OCI-LY7 (cell line): ENCODE results near the gene ESPNL. TPM values are rescaled to one million over a fixed set of nuclear protein-coding genes. Genes with fewer than 3 reads are reported as not detected.

ENCODE experiments used
- BruUV-seq: library from RNA; stranded (reverse); fragments of 400-500 nt; replicated peaks from 2 replicates; lab custom pipeline; 2021; lab: Mats Ljungman, UMichigan
- CTCF ChIA-PET: fragments of 300-600 bp; sonication (Branson Sonifier 250); formaldehyde crosslinking; loops from one replicate; lab custom pipeline; 2022; ENCODE audit warnings: antibody characterized with exemption; ENCODE audit not compliant: unreplicated experiment; lab: Charles Lee
- POLR2A ChIA-PET: fragments of 300-600 bp; sonication (Branson Sonifier 250); formaldehyde crosslinking; loops from one replicate; lab custom pipeline; 2022; ENCODE audit warnings: antibody characterized with exemption; lab: Charles Lee
- DNase-seq: peaks from one replicate; pipeline ENCODE4 v3.0.0-alpha.2; 2015; ENCODE audit warnings: low spot score
- H2AFZ ChIP-seq: fragments of 200-600 bp; sonication (generic), shearing (Covaris generic); 2 replicates; pipeline ENCODE4 v1.6.1; 2014; ENCODE audit warnings: mild to moderate bottlenecking, antibody characterized with exemption, low read length, moderate library complexity
- H3K27ac ChIP-seq: fragments of 200-600 bp; sonication (generic); 2 replicates; pipeline ENCODE4 v1.5.1; 2014; ENCODE audit warnings: mixed run types, low read depth, mild to moderate bottlenecking, moderate library complexity, low read length, inconsistent platforms; ENCODE audit not compliant: poor library complexity, severe bottlenecking
- H3K36me3 ChIP-seq: fragments of 200-600 bp; sonication (generic); 2 replicates; pipeline ENCODE4 v1.6.1; 2014; ENCODE audit warnings: mild to moderate bottlenecking, antibody characterized with exemption, low read length, moderate library complexity, mixed read lengths; ENCODE audit not compliant: insufficient read depth
- H3K4me1 ChIP-seq: fragments of 200-600 bp; sonication (generic); 2 replicates; pipeline ENCODE4 v1.5.1; 2014; ENCODE audit warnings: mild to moderate bottlenecking, low read length; ENCODE audit not compliant: insufficient read depth, poor library complexity, severe bottlenecking
- H3K4me2 ChIP-seq: fragments of 200-600 bp; sonication (generic); 2 replicates; pipeline ENCODE4 v1.6.1; 2014; ENCODE audit warnings: mild to moderate bottlenecking, low read length
- H3K4me3 ChIP-seq: fragments of 200-600 bp; sonication (generic); 2 replicates; pipeline ENCODE4 v1.5.1; 2014; ENCODE audit warnings: mild to moderate bottlenecking, low read depth, low read length; ENCODE audit not compliant: poor library complexity, severe bottlenecking
- H3K79me2 ChIP-seq: fragments of 200-600 bp; sonication (generic); 2 replicates; pipeline ENCODE4 v1.6.1; 2016; ENCODE audit warnings: low read depth, mild to moderate bottlenecking, low read length, moderate library complexity, mixed read lengths; ENCODE audit not compliant: insufficient read depth
- H3K9me2 ChIP-seq: fragments of 200-600 bp; sonication (generic); 2 replicates; pipeline ENCODE4 v1.6.1; 2016; ENCODE audit warnings: mild to moderate bottlenecking, low read length, mixed read lengths; ENCODE audit not compliant: insufficient read depth
- H3K9me3 ChIP-seq: fragments of 200-600 bp; sonication (generic); 2 replicates; pipeline ENCODE4 v1.6.1; 2014; ENCODE audit warnings: mild to moderate bottlenecking, mixed run types, low read length, mixed read lengths
- H4K20me1 ChIP-seq: fragments of 200-600 bp; sonication (generic); 2 replicates; pipeline ENCODE4 v1.6.1; 2014; ENCODE audit warnings: mild to moderate bottlenecking, antibody characterized with exemption, low read length, moderate library complexity, mixed read lengths; ENCODE audit not compliant: insufficient read depth
- CTCF ChIP-seq: fragments of 200-600 bp; sonication (generic); conservative IDR thresholded peaks from 2 replicates; pipeline ENCODE4 v1.5.1; 2014; ENCODE audit warnings: mild to moderate bottlenecking, antibody characterized with exemption, low read length, moderate library complexity, mixed read lengths
- EZH2phosphoT487 ChIP-seq: fragments of 200-600 bp; sonication (generic); IDR thresholded peaks from 2 replicates; pipeline ENCODE4 v1.6.1; 2018; ENCODE audit warnings: low read depth, borderline replicate concordance, mild to moderate bottlenecking, mixed run types, antibody characterized with exemption, low read length, moderate library complexity, mixed read lengths
- intact Hi-C: fragments of 100-400 bp; cut with micrococcal nuclease; formaldehyde crosslinking; loops from one replicate; pipeline ENCODE4 v1.10.0; 2022; ENCODE audit not compliant: unreplicated experiment
- total RNA-seq, 2 experiments: library from RNA; depleted of rRNA in 1 of 2; stranded (reverse); fragments of >200 nt in 1 of 2; shearing (Covaris generic) in 1 of 2; gene quantifications; 2 replicates each; pipeline ENCODE4 v1.2.3, GENCODE V29; 2014 to 2022

Gene ESPNL
- total RNA-seq, 2 experiments from 2014 or later = 5.0 to 7.7 TPM

- ChIA-PET POLR2A (no interaction called here), CTCF (interaction anchor here (1.5 kb wide), 1 partner anchor 101 kb away, joined by 7 read pairs; no protein-coding TSS in a partner anchor)
- no peak overlapping the region for H2AFZ ChIP-seq
- H4K20me1 ChIP-seq = no peaks in the 10 kb centered on the region
- no peak for DNase-seq
- peaks cover 21% of the 10 kb centered on the region for H3K4me1 ChIP-seq
- no peak overlapping the region for H3K4me3 ChIP-seq
- H3K79me2 ChIP-seq = no peaks in the 10 kb centered on the region
- no peak overlapping the region for H3K27ac ChIP-seq
- no peaks in the 10 kb centered on the region for H3K9me3 ChIP-seq
- no TSS peak for BruUV-seq
- no peak overlapping the region for H3K4me2 ChIP-seq
- intact Hi-C loops = loop anchor here (5.0 to 10.0 kb wide), 3 partner anchors 80 to 308 kb away; partner anchors contain the start of genes HES6, RAMP1 and UBE2F
- H3K9me2 ChIP-seq = no peaks in the 10 kb centered on the region
- TF ChIP-seq EZH2phosphoT487 (no peak), CTCF (no peak)
- no peaks in the 10 kb centered on the region for H3K36me3 ChIP-seq
Observed at GRCh38 chr2:238162251-238162845, 62.2 kb downstream of the ESPNL start.

- no peak overlapping the region for H3K4me2 ChIP-seq
- no peak overlapping the region for H3K4me3 ChIP-seq
- TF ChIP-seq CTCF = no peak
- no peak for TF ChIP-seq EZH2phosphoT487
- no peak overlapping the region for H2AFZ ChIP-seq
- intact Hi-C loops = loop anchor here (5.0 to 10.0 kb wide), 3 partner anchors 79 to 308 kb away; partner anchors contain the start of genes HES6, RAMP1 and UBE2F
- no peak for DNase-seq
- H3K9me2 ChIP-seq = no peaks in the 10 kb centered on the region
- H3K9me3 ChIP-seq = no peaks in the 10 kb centered on the region
- H3K27ac ChIP-seq = no peak overlapping the region
- no peaks in the 10 kb centered on the region for H3K79me2 ChIP-seq
- H3K36me3 ChIP-seq = no peaks in the 10 kb centered on the region; the same call in 1 of the 2 replicates
- CTCF ChIA-PET = interaction anchor here (1.5 kb wide), 1 partner anchor 100 kb away, joined by 7 read pairs; no protein-coding TSS in a partner anchor
- H3K4me1 ChIP-seq = peaks cover 21% of the 10 kb centered on the region
- H4K20me1 ChIP-seq = no peaks in the 10 kb centered on the region
- BruUV-seq = no TSS peak
- POLR2A ChIA-PET = no interaction called here
Observed at GRCh38 chr2:238162846-238163441, 62.8 kb downstream of the ESPNL start.
